Lower lobe of right lung (tissue), 2 donors: Measurements from ENCODE around the gene PSPN. TPM values are rescaled to one million over a fixed set of nuclear protein-coding genes. Genes with fewer than 3 reads are reported as not detected.
A peak's percentile ranks its signal among the peaks of the same experiment; 100 is the strongest.

Source experiments
- ATAC-seq, 2 donors: fragments of 200-7000 bp; cut with Tn5 transposase; one replicate each; pipeline ENCODE4 v1.9.1; 2020 to 2022; ENCODE audit warnings: mild to moderate bottlenecking in 2 of 2, moderate library complexity in 2 of 2
- DNase-seq: peaks from one replicate; pipeline ENCODE4 v3.0.0-alpha.2; 2020
- H3K27ac ChIP-seq: fragments of 200-600 bp; one replicate; pipeline ENCODE4 v1.8.0; 2022
- H3K27me3 ChIP-seq: fragments of 200-600 bp; one replicate; pipeline ENCODE4 v1.8.0; 2022; ENCODE audit warnings: low read depth
- H3K36me3 ChIP-seq: fragments of 200-600 bp; one replicate; pipeline ENCODE4 v1.8.0; 2022; ENCODE audit warnings: mild to moderate bottlenecking
- H3K4me1 ChIP-seq: fragments of 200-600 bp; one replicate; pipeline ENCODE4 v1.8.0; 2022
- H3K4me3 ChIP-seq: fragments of 200-600 bp; one replicate; pipeline ENCODE4 v1.8.0; 2022; ENCODE audit warnings: mild to moderate bottlenecking
- H3K9me3 ChIP-seq: fragments of 200-600 bp; one replicate; pipeline ENCODE4 v1.8.0; 2022
- CTCF ChIP-seq: fragments of 200-600 bp; IDR thresholded peaks from one replicate; pipeline ENCODE4 v1.8.0; 2022; ENCODE audit warnings: antibody characterized with exemption, mild to moderate bottlenecking
- intact Hi-C: fragments of 100-400 bp; cut with DNase I; formaldehyde crosslinking; loops from one replicate; pipeline ENCODE4 v1.11.0; 2022
- total RNA-seq: library from RNA; stranded (reverse); fragmentation: NEBNext Ultra II Directional; extraction: Animal tissue kit (Norgen Biotek cat#: 25700); gene quantifications from one replicate; pipeline ENCODE4 v1.2.1, GENCODE V29; 2021
- donor health status: DM: no; HTN: yes; CAD: no; lungs with severe emphysema.

Gene PSPN
- total RNA-seq, 1 donor from 2014 or later, result 2.2 TPM

GRCh38 chr19:6414793-6415590, 39.3 kb upstream of the PSPN start:
- intact Hi-C loops, result no loop called here
- H3K9me3 ChIP-seq, result no peaks in the 10 kb centered on the region
- H3K4me3 ChIP-seq, result no peak overlapping the region
- peaks cover 70% of the 10 kb centered on the region for H3K36me3 ChIP-seq
- no peak for TF ChIP-seq CTCF
- no peak overlapping the region for H3K27ac ChIP-seq
- H3K27me3 ChIP-seq, result no peaks in the 10 kb centered on the region
- DNase-seq (no peak), ATAC-seq (no peak)
- H3K4me1 ChIP-seq, result no peaks in the 10 kb centered on the region

GRCh38 chr19:6413721-6414643, 38.2 kb upstream of the PSPN start:
- intact Hi-C loops, result no loop called here
- DNase-seq (no peak), ATAC-seq (no peak)
- peaks cover 60% of the 10 kb centered on the region for H3K36me3 ChIP-seq
- no peak overlapping the region for H3K4me3 ChIP-seq
- no peaks in the 10 kb centered on the region for H3K4me1 ChIP-seq
- no peaks in the 10 kb centered on the region for H3K9me3 ChIP-seq
- no peak for TF ChIP-seq CTCF
- no peak overlapping the region for H3K27ac ChIP-seq
- H3K27me3 ChIP-seq, result no peaks in the 10 kb centered on the region

- TF ChIP-seq CTCF, result no peak
- H3K27ac ChIP-seq, result no peak overlapping the region
- H3K27me3 ChIP-seq, result no peaks in the 10 kb centered on the region
- no peak overlapping the region for H3K4me3 ChIP-seq
- peaks cover 53% of the 10 kb centered on the region for H3K36me3 ChIP-seq
- DNase-seq, result no peak
- H3K4me1 ChIP-seq, result no peaks in the 10 kb centered on the region
- no peaks in the 10 kb centered on the region for H3K9me3 ChIP-seq
- no peak for ATAC-seq
- intact Hi-C loops, result no loop called here
These were observed 37.6 kb upstream of the PSPN start for GRCh38 chr19:6413291-6413690.

- Histone ChIP-seq H3K9me3 (no peaks in the 10 kb centered on the region), H3K4me3 (no peak overlapping the region), H3K36me3 (peaks cover 46% of the 10 kb centered on the region), H3K27me3 (no peaks in the 10 kb centered on the region), H3K27ac (peak overlapping the region; percentile 56), H3K4me1 (no peaks in the 10 kb centered on the region)
- intact Hi-C loops, result no loop called here
- peak; percentile 55 for TF ChIP-seq CTCF
- ATAC-seq (peak; percentile 68 to 72), DNase-seq (no peak)
These were observed 36.8 kb upstream of the PSPN start for GRCh38 chr19:6412447-6413091.

- no peaks in the 10 kb centered on the region for H3K27me3 ChIP-seq
- peak overlapping the region; percentile 56 for H3K27ac ChIP-seq
- peaks cover 40% of the 10 kb centered on the region for H3K36me3 ChIP-seq
- intact Hi-C loops, result no loop called here
- no peaks in the 10 kb centered on the region for H3K9me3 ChIP-seq
- H3K4me3 ChIP-seq, result no peak overlapping the region
- DNase-seq (no peak), ATAC-seq (peak; percentile 26 to 41)
- H3K4me1 ChIP-seq, result no peaks in the 10 kb centered on the region
- TF ChIP-seq CTCF, result no peak
These were observed 36.3 kb upstream of the PSPN start for GRCh38 chr19:6412061-6412446.
